ENCODE data around the gene PGPEP1. TPM values are rescaled to one million over a fixed set of nuclear protein-coding genes. Genes with fewer than 3 reads are reported as not detected.

The PGPEP1 gene
- total RNA-seq, 2 donors from 2014 or later, result 16.4 to 20.6 TPM

DNA sequence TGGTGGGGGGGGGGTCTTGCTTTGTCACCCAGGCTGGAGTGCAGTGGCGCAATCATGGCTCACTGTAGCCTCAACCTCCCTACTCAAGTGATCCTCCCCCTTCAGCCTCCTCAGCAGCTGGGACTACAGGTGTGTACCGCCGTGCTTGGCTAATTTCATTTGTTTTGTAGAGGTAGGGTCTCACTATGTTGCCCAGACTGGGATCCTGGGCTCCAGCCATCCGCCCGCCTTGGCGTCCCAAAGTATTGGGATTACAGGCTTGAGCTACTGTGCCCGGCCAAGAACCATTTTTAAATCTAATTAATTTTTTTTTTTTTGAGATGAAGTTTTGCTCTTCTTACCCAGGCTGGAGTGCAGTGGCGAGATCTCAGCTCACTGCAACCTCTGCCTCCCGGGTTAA, 40.7 kb upstream of the PGPEP1 start:
- H3K27ac ChIP-seq, result peak overlapping the region in 1 of 2 donors; percentile 99
- H3K36me3 ChIP-seq, result no peaks in the 10 kb centered on the region
- no peaks in the 10 kb centered on the region for H3K9me3 ChIP-seq
- no peaks in the 10 kb centered on the region for H3K27me3 ChIP-seq
- peaks cover 0 to 45% of the 10 kb centered on the region in 2 donors for H3K4me1 ChIP-seq
- no peak overlapping the region for H3K4me3 ChIP-seq
- TF ChIP-seq, protein P1, sequence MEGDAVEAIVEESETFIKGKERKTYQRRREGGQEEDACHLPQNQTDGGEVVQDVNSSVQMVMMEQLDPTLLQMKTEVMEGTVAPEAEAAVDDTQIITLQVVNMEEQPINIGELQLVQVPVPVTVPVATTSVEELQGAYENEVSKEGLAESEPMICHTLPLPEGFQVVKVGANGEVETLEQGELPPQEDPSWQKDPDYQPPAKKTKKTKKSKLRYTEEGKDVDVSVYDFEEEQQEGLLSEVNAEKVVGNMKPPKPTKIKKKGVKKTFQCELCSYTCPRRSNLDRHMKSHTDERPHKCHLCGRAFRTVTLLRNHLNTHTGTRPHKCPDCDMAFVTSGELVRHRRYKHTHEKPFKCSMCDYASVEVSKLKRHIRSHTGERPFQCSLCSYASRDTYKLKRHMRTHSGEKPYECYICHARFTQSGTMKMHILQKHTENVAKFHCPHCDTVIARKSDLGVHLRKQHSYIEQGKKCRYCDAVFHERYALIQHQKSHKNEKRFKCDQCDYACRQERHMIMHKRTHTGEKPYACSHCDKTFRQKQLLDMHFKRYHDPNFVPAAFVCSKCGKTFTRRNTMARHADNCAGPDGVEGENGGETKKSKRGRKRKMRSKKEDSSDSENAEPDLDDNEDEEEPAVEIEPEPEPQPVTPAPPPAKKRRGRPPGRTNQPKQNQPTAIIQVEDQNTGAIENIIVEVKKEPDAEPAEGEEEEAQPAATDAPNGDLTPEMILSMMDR (IDR thresholded peaks at IDR 0.05), result no peak
- no peak for DNase-seq (ENCODE audit: low spot score)

DNA sequence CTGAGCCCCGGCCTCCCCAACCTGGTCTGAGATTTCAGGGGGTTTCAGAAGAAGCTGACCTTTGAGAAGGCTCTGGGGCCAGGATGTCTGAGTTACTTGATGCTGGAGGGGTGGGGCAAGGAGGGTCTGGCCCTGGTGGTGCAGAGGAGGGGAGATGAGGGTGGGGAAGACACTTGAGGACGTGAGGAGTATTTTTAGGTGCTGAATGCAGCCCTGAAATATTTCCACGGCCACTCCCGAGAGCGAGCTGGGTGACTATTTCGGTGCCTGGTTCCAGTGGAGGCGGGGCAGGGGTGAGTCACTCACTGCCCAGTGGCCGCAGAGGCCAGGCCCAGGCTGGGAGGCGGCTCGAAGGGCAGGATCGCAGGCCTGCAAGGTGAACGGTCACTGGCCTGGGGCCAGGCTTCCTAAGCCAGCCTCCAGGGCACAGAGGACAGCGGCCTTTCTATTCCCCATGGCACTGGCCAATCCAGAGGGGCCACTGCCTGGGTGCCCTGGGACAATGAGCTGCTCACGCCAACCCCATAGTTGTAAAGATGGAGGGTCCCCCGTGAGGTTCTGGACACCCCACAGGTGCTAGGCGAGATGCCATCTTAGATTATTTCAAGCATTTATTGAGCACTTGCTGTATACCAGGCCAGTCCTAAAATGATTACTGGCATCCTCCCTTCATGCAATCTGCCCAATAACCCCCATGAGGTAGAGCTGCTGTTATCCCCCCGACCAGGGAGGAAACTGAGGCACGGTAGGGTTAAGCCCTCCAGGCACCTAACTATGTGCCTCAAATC, 39.3 kb upstream of the PGPEP1 start:
- peak; percentile 92 for DNase-seq (ENCODE audit: low spot score)
- H3K36me3 ChIP-seq, result no peaks in the 10 kb centered on the region
- peaks cover 0 to 59% of the 10 kb centered on the region in 2 donors for H3K4me1 ChIP-seq
- H3K27me3 ChIP-seq, result no peaks in the 10 kb centered on the region
- TF ChIP-seq, protein P1 (IDR thresholded peaks at IDR 0.05), result no peak
- H3K4me3 ChIP-seq, result no peak overlapping the region
- no peaks in the 10 kb centered on the region for H3K9me3 ChIP-seq
- peak overlapping the region; percentile 98 to 99 for H3K27ac ChIP-seq

DNA sequence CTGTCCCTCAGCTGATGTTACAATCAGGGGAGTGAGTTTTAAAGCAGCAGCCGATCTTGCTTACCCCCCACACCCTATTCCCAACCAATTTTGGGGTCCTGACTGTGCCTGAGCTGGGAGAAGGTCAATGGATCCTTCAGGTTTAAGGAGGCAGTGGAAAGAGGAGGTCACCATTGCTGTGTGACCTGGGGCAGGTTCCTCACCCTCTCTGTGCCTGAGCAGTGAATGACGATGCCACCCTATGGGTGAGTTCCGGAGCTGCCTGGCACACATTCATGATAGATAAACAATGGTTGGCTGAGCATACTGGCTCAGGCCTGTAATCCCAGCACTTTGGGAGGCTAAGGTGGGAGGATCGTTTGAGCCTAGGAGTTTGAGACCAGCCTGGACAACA, 38.7 kb upstream of the PGPEP1 start:
- peak overlapping the region; percentile 98 to 99 for H3K27ac ChIP-seq
- TF ChIP-seq, protein P1 (IDR thresholded peaks at IDR 0.05), result no peak
- DNase-seq (ENCODE audit: low spot score), result no peak
- H3K9me3 ChIP-seq, result no peaks in the 10 kb centered on the region
- no peak overlapping the region for H3K4me3 ChIP-seq
- no peaks in the 10 kb centered on the region for H3K27me3 ChIP-seq
- H3K36me3 ChIP-seq, result no peaks in the 10 kb centered on the region
- H3K4me1 ChIP-seq, result peaks cover 0 to 64% of the 10 kb centered on the region in 2 donors

DNA sequence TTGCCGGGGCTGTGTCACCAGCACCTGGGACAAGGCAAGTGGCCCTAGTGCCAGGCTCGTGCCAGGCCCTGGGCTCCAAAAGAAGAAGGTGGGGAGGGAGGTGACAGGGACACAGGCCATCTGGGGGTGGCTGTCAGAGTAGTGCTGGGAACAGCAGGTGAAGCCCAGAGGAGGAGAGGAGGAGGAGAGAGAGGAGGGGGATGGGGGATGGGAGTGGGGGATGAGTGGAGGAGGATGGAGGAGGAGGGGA, 36.3 kb upstream of the PGPEP1 start:
- no peak for DNase-seq (ENCODE audit: low spot score)
- H3K9me3 ChIP-seq, result no peaks in the 10 kb centered on the region
- peaks cover 9% of the 10 kb centered on the region for H3K36me3 ChIP-seq
- H3K4me3 ChIP-seq, result peak overlapping the region; percentile 27 to 46
- TF ChIP-seq, protein P1 (IDR thresholded peaks at IDR 0.05), result no peak
- peak overlapping the region; percentile 98 to 99 for H3K27ac ChIP-seq
- no peaks in the 10 kb centered on the region for H3K27me3 ChIP-seq
- peaks cover 0 to 69% of the 10 kb centered on the region in 2 donors for H3K4me1 ChIP-seq

DNA sequence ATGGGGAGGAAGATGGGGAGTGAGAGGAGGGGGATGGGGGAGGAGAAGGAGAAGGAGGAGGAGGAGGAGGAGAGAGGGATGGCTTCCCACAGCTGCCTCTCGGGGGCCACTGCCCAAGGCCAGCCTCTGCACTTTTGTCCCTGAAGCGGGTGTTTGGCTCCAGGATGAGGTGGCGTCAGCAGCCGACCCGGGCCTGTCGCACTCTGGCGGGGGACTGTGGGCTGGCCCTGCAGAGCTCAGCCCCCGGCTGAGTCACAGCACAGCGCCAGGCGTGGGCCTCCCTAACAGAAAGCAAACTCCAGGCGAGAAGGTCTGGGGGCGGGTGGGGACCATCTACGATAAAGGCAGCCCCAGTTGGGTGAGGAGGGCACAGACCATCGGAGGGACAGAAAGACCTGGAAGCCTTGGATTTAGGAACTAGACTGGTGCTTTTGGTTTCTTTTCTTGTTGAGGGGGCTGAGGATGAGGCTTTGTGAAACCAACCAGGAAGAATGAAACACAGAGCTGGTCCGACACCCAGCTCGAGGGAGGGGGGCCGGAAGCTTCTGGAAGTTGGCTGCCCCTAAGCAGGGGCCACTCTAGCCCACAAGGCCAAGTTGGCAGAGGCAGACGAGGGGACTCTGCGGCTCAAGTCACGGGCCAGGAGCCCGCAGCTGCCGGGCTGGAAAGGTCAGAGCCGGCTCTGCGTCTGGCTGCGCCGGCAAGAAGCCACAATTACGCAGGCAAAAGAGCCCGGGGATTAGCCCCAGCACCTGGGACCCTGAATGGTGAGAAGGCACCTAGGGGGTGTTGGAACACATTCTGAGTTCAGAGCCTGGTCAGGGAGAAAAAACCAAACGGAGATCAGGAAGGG, 35.7 kb upstream of the PGPEP1 start:
- Histone ChIP-seq H3K9me3 (no peaks in the 10 kb centered on the region), H3K36me3 (peaks cover 14% of the 10 kb centered on the region), H3K27ac (peak overlapping the region; percentile 98 to 99), H3K27me3 (no peaks in the 10 kb centered on the region), H3K4me1 (peaks cover 0 to 69% of the 10 kb centered on the region in 2 donors), H3K4me3 (peak overlapping the region; percentile 27 to 46)
- TF ChIP-seq, protein P1 (IDR thresholded peaks at IDR 0.05), result no peak
- DNase-seq (ENCODE audit: low spot score), result peak; percentile 94
